Measurements from ENCODE around the gene NKAIN1.
"Not testable (repeated sequence)": the region's sequence is repeated elsewhere in the genome, so short reads cannot be mapped to it uniquely, and the experiment has no call there.

NKAIN1 gene

DNA sequence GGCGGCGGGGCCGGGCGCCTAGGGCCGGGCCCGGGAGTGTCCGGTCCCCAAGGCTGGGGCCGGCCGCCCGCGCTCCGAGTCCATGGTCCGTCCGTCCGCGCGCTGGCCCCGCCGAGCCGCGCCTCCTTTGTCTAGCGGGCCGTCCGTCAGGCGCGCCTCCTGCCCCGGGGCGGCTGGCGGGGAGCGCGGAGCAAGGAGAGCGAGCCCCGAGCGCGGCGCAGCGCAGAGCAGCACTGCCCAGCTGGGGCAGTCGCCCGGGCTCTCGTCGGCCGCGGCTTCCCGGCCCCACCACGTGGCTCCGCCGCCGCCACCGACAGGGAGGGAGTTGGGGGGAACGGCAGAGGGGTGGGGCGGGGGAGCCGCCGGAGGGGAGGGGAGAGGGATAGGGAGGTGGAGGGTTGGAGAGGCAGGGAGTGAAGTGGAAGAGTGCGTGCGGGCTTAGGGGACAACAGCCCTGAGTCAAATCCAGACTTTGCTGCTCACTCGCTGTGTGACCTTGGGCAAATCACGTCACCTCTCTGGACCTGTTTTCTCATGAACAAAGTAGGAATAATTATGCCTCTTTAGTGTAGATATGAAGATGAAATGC is at the start of gene NKAIN1:
NKAIN1 (minus strand) TSS at position 235 of the 589 bp plus-strand sequence. CDS start 340 bp downstream, outside the sequence.
- no peak for DNase-seq

DNA sequence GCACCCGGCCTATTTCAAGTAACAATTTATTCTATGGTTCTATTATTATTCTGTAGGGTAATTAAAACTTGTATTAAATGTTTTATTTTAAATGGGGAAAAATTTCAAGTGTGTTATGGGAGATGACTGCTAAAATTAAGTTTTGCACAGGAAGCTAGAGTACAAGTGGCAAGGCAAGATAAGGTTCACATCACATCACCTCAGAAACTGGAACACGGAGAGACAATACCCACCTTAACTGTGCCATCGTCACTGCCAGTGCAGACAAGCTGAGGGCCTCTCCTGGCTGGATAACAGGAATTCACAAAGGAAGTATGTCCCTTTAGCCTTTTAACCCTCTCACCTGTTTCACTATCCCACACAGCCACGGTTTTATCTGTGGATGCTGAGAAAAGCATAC is 49.3 kb upstream of the NKAIN1 start:
- no peak for DNase-seq

DNA sequence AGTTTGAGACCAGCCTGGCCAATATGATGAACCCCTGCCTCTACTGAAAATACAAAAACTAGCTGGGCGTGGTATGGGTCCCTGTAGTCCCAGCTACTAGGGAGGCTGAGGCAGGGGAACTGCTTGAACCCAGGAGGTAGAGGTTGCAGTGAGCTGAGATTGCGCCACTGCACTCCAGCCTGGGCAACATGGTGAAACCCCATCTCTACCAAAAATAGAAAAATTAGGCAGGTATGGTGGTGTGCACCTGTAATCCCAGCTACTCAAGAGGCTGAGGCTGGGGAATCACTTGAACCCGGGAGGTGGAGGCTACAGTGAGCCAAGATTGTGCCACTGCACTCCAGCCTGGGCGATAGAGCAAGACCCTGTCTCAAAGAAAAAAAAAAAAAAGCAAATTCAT is 48.1 kb upstream of the NKAIN1 start:
- DNase-seq = not testable (repeated sequence)

DNA sequence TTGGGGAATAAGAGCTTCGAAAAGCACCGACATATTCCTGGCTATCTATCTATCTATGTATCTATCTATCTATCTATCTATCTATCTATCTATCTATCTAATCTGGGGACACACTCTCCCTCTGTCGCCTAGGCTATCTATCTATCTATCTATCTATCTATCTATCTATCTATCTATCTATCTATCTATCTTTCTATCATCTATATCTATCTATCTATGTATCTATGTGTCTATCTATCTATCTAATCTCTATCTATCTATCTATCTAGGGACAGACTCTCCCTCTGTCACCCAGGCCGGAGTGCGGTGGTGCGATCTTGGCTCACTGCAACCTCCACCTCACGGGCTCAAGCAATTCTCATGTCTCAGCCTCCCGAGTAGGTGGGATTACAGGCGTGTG is 42.7 kb upstream of the NKAIN1 start:
- not testable (repeated sequence) for DNase-seq

DNA sequence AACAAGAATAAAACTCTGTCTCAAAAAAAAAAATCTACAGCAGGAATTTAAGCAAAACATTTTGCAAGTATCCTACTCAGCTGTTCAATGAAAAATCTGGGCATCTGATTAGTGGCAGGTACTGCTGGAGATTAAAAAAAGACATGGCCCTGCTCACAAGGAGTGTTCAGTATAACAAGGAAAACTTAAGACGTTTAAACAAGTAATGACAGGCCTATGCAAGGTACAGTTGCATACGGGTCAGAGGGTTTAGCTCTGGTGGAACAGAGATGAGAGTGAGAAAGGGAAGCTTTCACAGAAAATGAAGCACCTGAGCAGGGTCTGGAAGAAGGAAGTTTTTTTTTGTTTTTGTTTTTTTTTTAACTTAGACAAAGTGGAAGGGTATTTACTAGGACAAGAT is 33.9 kb upstream of the NKAIN1 start:
- no peak for DNase-seq

DNA sequence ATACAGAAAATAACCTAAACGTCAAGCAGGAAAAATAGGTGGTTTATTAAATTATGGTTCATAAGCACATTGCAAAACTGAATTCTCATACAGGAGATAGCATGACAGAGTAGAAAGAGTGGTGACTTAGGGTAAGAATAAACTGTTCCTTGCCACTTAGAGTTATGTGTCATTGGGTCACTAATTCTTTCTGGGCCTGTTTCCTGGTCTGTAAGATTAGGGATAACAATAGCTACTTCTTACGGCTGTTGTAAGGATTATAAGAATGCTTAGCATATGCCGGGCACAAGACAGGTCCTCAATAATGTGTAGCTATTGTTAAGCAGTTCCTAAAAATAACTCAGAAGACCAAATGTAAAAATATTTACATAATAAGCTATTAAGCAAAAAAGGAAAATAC is 32.7 kb upstream of the NKAIN1 start:
- DNase-seq = no peak

DNA sequence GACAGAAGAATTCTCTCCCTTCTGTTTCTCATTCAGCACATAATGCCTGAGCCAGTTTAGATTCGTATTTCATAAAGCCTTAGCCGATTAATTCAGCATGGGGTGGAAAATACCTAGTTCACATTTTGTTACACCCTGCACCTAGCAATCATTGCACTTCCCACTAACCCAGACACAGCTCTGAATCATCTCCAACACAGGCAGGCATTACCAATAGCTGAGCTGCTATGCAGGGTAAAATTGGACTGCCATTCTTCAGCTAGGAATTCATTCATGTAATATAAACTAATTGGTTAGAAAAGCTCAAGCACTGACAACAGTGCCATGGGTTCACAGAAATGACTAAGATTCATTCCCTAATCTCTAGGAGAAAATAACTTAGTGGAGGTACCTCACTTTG is 26.9 kb upstream of the NKAIN1 start:
- no peak for DNase-seq

DNA sequence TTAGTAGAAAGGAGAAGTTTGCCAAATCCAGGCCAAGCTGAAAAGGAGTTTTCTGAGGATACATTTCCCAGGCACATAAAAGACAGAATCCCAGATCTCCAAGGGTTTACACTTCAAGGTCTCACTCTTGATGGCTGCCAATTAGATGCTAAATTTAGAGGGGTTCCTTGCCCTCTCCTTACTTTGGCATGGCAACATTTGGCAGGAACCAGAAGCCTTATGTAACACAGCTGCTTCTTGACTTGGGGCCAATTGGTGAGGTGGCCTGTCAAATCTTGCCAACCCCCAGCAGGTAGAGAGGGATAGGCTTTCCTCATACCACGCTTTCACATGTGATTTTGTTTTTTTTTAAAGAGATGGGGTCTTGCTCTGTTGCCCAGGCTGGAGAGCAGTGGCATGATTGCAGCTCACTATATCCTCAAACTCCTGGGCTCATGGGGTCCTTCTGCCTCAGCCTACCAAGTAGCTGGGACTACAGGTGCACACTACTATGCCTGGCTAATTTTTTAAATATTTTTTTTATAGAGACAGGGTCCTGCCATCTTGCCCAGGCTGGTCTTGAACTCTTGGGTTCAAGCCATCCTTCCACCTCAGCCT is 25.2 kb upstream of the NKAIN1 start:
- DNase-seq = no peak

DNA sequence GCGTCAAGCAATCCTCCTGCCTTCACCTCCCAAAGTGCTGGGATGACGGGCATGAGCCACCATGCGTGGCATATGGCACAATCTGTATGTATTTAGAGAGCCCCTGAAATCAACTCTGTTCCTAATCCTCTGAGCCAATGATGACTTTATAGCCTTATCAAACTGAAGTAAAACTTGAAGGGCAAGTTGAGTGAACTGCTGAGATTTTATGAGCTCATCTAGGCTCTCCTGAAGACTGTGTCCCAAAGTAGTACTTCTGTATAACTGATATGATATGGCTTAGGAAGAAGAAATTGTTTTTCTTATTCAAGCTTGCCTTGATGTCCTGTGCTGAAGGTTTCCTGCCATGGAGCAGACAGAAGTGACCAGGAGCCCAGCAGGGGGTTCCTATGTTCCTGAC is 23.7 kb upstream of the NKAIN1 start:
- DNase-seq = no peak

DNA sequence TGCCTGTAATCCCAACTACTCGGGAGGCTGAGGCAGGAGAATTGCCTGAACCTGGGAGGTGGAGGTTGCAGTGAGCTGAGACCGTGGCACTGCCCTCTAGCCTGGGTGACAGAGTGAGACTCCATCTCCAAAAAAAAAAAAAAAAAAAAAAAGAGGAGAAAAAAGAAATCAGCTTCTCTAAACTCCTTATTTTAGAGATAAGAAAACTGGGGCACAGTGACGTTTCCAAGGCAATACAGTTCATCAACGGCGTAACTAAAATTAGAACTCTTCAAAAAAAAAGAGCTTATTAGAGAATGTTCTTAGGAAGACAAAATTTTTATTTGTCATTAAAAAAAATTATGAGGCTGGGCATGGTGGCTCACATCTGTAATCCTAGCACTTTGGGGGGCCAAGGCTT is 22.7 kb upstream of the NKAIN1 start:
- not testable (repeated sequence) for DNase-seq

DNA sequence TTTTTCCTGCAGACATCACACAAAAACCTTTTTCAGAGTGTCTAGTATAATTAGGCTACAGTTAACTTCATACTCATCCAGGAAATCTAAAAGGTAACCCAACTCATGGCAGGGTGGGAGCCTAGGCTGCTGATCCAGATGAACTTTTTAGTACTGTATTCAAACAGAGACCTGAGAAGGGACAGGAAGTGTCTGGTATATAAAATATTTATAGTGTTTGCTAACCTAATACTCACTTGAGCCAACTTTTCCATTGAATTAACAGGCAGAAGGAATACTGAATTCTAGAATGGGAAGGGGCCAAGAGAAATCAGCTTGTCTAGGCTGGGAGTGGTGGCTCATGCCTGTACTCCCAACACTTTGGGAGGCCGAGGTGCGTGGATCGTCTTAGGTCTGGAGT is 22.2 kb upstream of the NKAIN1 start:
- no peak for DNase-seq

DNA sequence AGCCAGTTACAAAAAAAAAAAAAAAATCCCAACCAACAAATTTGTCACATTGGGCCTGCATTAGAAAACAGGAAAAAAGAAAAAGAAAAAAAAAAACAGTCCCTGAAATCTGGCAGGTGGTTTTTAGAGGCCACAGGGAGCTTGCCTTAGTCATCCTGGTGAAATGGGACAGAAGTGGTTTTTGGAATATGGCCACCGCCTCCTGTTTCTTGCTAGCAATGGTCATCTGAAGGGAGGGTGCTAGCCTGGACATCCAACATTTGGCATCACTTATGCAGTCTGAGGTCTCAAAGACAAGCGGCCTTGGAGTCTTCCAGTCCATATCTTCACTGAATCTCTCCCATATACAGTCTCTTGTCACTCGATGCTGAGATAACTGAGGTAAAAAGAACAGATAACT is 20.1 kb upstream of the NKAIN1 start:
- DNase-seq = no peak

DNA sequence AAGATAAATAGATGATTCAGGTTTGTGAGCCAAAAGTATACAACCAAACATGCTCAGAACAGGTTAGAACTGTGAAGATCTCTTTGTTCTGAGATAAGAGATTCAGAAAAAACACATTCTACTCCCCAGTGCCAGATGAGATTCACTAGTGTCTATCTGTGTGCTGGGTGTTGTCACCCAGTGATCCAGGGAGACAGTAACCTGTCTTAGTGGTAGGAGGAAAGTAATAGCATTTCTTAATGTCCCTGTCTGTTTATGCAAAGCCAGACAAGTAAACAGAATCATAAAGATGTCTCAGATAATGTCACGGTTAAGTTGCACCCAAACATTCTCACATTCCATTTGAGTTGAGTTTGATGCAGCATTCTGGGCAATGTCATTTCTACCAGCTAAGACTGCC is 18.9 kb upstream of the NKAIN1 start:
- no peak for DNase-seq

DNA sequence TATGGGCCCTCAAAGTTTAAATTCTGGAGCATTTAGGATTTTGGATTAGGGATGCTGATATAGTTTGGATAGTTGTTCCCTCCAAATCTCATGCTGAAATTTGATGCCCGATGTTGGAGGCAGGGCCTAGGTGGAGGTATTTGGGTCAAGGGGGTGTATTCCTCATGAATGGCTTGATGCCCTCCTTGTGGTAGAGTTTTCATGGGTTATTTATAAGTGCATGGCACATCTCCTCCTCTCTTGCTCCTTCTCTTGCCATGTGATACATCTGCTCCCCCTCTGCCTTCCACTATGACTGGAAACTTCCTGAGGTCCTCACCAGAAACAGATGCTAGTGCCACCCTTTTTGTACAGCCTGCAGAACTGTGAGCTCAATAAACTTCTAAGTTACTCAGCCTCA is 17.5 kb upstream of the NKAIN1 start:
- no peak for DNase-seq

DNA sequence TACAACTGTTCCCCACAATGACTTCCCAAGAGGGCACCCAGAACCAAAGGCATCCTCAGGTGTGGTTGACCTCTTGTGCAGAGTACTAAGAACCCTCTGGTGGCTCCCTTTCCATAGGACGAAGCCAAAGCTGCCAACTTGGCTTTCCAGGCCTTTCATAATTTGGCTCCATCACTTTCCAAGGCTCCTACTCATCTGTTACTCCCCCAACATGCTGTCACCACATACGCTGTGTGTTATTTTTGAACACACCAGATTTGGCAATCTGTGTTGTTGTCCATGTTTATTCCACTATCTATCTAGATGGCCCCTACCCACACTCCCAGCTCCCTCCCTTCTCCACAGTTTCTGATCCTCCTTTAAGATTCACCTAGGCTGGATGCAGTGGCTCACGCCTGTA is 10.2 kb upstream of the NKAIN1 start:
- DNase-seq = no peak

DNA sequence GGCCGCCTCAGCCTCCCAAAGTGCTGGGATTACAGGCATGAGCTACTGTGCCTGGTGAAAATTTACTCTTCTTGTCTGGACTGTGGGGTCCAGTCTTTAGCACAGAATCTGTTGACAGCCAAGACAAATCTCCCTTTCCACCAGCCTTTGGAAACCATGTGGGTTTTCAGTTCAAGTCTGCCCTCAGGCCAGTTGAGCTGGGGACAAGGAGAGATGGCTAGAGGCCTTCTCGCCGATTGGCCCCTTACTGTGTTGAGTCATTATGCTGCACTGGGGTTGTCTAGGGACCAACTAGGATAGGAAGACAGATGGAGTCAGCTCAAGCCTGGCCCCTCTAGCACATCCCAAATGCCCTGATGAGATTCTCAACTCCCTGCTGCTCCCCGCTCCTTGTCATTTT is 8.6 kb upstream of the NKAIN1 start:
- DNase-seq = no peak

DNA sequence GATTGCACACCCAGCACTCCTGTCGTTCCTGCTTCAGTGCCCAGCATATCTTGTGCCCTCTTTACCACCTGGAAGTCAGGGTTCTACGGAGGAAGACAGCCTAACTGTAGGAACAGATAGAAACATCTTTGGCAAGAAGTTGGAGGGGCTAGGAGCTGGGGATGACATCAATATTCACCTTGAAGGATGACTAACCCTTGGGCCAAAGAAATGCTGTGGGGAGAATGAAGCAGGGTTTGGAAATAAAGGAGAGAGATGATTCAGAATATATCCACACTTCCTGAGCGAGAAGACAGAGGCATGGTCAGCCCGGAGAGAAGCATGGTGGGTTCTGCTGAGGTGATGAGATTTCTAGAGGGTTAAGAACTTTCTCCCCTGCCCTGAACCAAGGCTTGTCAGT is 4.6 kb upstream of the NKAIN1 start:
- no peak for DNase-seq

DNA sequence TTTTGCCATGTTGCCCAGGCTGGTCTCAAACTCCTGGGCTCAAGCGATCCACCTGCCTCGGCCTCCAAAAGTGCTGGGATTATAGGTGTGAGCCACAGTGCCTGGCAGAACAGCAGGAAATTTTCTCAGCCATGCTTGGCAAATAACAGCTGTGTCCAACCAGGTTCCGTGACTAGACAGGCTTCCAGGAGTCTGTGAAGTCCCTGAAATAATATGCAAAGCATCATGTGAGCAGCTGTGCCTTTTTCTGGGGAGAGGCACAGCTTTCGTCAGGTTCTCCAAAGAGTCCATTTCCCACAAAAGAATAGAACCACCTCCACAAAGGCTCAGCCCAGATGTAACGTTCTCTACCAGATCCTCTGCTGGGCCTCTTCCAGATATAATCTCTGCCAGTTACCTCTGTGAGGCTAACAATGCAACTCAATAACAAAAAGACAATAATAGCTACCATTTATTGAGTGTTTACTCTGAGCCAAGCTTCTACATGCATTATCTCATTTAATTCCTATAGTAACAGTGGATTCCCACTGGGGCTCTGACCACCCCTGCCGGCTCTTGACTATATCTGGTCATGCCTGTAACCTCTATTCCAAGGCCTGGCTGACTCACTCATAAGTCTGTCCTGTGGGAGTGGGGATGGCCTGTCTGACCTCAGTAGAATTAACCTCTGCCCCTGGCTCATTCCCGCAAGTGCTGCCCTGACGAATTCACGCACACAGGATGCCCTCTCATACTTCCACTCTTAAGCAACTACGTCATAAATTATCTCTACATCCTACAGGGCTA is 4.0 kb upstream of the NKAIN1 start:
- DNase-seq = no peak

DNA sequence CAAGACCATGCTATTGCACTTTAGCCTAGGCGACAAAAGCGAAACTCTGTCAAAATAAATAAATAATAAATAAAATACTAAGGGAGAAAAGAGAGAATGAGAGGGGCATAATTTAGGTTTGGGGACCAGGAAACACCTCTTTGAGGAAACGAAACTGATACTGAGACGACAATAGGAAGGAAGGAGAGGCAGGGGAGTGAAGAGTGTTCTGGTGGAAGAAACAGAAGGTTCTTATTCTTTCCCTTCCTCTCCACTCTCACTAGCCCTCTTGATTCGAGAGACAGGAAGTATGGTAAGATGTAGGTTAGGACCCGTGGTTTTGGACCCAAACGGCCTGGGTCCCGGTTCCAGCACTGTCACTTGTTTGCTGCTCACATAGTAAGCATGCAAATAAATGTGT is 1.6 kb upstream of the NKAIN1 start:
- no peak for DNase-seq

DNA sequence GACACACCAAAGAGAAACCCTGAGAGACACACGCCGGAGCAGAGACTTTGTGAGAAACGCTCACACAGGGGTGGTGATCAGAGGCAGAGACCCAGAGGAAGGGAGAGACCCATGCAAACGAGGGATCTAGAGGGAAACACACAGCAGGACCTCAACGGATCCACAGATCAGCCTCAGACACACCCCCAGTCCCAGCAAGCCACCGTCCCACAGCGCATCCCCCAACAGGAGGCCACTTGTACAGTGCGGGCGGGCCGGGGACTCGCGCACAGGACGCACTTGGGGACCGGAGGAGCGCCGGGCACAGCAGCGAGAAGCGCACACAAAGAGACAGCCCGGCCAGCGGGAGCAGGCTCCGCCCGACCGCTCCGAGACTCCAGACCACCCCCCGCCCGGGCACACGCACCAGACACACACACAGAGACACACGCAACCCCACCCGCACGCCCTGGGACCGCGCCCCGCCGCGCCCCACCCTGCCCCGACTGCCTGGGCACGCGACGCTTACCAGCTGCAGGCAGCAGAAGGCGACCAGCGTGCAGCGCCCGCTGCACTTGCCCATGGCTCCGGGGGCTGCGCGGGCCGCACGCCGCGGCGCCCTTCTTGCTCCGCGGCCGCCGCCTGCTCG is 587 bp downstream of the NKAIN1 start:
- no peak for DNase-seq

DNA sequence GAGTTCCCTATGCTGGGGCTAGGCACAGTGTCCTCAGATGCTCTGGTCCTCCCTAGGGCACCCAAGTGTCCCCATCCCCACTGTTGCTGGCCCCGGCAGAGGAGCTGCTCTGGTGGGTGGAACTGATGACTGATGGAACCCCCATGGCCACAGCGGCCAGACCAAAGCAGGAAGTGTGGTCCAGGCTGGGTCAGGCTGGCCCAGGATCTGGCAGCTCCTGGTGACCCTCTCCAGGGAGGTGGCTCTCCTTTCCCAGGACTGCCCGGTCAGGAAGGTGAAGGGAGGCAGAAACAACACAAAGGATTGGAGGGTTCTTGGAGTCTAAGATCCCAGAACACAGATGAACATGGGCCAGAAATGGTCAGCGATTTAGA is 1.1 kb downstream of the NKAIN1 start:
- DNase-seq = no peak

DNA sequence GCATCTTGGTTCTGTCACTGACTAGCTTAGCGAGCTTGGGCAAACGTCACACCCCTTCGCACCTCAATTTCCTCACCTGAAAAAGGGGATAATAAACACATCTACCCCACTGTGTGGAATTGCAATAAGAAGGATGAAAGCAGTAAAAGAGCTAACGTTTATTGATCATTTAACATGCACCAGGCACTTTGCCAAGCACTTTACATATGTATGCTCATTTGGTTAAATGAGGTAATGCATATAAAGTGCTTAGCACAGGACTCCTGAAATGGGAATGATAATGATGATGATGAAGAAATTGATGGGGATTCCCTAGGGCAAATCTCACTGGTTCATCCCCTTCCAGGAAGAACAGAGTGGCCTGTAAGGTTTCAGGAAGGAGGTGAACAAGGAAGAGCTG is 4.8 kb downstream of the NKAIN1 start:
- DNase-seq = no peak

DNA sequence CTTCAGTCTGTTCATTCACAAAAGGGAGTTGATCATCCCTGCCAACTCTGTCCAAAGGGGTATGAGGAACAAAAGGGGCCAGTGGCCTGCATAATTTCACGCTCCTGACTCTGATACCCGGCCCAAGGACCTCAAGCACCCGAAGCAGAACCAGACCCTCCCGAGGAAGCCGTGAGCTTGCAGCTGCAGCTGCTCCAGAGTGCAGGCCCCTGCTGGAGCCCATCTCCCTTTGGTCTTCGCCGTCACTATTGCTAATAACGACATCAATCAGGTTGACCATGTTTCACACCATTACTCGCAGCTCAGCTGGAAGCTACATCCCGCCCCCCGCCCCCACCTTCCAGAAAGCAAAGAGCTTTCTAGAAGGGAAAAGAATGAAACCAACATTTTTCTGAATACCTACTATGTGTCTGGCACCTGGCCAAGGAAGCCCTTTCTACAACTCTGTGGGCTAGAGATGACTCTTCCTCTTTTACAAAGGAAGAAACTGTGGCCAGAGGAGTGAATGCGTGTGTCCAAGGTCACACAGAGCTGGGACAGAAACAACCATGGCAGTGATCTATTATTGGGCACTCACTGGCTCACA is 5.5 kb downstream of the NKAIN1 start:
- DNase-seq = no peak

DNA sequence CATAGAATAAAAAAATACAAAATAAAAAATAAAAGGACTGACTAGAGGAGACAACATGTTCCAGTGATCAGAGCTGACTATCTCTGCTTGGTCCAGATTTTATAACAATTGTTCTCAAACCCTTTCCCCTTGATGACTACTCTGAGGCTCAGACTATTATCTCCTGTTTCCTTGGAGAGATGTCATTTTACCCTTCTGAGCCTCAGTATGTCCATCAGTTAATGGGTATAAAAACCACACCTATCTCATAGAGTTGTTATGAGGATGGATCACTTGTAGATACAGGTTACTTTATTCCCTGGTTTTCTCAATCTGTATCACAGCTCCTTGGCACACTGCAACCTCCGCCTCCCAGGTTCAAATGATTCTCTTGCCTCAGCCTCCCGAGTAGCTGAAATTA is 7.0 kb downstream of the NKAIN1 start:
- no peak for DNase-seq

All from activated CD4-positive, alpha-beta T cell treated with anti-CD3 and anti-CD28 coated beads, Interleukin-2, amount 50 U/mL, for 4 hours (primary cell).